ENCODE results near the gene DAPK1.

- TF ChIP-seq CTCF (IDR thresholded peaks at IDR 0.05) = no peak
- TF ChIP-seq POLR2AphosphoS5 (IDR thresholded peaks at IDR 0.05; ENCODE audit: insufficient read depth in 1 of 2, low read depth in 1 of 2) = no peak
Measured at GRCh38 chr9:87656485-87656884, 158.8 kb downstream of the DAPK1 start.

All from vagina (tissue), 2 donors.